A549 (cell line): ENCODE data around the gene CD58.

Experiments used
- CBX2 ChIP-seq: fragments of 200-600 bp; sonication (generic); IDR thresholded peaks from 2 replicates; pipeline ENCODE4 v1.6.1; 2016; ENCODE audit warnings: low read depth, mild to moderate bottlenecking, borderline replicate concordance
- CTCF ChIP-seq: fragments of >200 bp; sonication (Bioruptor Twin); formaldehyde crosslinking; IDR thresholded peaks from 3 replicates; pipeline ENCODE4 v1.5.1; 2016
- EHMT2 ChIP-seq: fragments of 200-600 bp; sonication (generic); IDR thresholded peaks from 2 replicates; pipeline ENCODE4 v1.6.1; 2016; ENCODE audit warnings: antibody characterized with exemption, low read depth, mild to moderate bottlenecking, moderate library complexity
- JUN ChIP-seq, 2 experiments: fragments of >200 bp; sonication (Bioruptor Twin); formaldehyde crosslinking; IDR thresholded peaks; 2 replicates in 1 of 2; 3 replicates in 1 of 2; pipeline ENCODE4 v1.6.1; 2016 to 2017
- POLR2A ChIP-seq: IDR thresholded peaks from 2 replicates; pipeline ENCODE4 v1.6.1; 2012; ENCODE audit warnings: mild to moderate bottlenecking, low read length
- TFCP2L1 ChIP-seq: fragments of 250-450 bp; sonication (Bioruptor Pico); IDR thresholded peaks from 2 replicates; pipeline ENCODE4 v1.5.0; 2021; ENCODE audit warnings: mild to moderate bottlenecking
- TF ChIP-seq, protein P1 (sequence below): fragments of 200-600 bp; sonication (generic); IDR thresholded peaks from 2 replicates; pipeline ENCODE4 v1.6.1; 2016; ENCODE audit warnings: antibody characterized with exemption, mild to moderate bottlenecking, moderate library complexity
- TF ChIP-seq, protein P2 (sequence below): fragments of 450-650 bp; IDR thresholded peaks from 2 replicates; pipeline ENCODE4 v1.6.1; 2014; ENCODE audit warnings: antibody characterized with exemption

DNA sequence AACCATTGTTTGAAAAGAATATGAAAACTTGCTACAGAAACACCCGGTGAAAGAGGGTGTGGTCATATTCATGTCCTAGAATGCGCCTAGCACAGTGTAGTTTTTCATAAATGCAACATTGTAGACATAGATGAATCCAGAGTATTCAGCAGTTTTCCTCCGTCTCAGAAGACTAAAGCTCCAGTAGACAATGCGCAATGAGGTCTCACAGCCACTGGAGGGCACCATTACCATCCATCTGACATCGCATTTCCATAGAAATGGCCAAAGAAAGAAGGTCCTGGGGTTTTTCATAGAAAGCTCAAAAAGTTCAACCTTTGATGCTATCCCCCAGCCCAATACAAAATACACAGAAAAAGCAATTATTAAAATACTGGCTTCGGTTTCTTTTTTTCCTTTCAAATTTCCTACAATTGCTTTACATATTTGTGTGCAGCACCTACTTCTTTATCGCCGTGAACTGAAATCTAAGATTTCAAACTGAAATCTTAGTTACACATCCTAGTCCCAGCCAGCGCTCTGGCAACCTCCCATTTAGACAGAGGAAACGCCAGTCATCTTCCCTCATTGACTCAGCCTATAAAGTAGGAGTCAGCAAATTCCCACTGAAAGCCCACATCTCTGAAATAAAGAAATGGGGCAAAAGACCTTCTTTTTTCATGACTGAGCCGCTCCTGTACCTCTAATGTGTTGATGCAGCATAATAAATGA, 3.9 kb upstream of the CD58 start:
- TF ChIP-seq, protein P1, sequence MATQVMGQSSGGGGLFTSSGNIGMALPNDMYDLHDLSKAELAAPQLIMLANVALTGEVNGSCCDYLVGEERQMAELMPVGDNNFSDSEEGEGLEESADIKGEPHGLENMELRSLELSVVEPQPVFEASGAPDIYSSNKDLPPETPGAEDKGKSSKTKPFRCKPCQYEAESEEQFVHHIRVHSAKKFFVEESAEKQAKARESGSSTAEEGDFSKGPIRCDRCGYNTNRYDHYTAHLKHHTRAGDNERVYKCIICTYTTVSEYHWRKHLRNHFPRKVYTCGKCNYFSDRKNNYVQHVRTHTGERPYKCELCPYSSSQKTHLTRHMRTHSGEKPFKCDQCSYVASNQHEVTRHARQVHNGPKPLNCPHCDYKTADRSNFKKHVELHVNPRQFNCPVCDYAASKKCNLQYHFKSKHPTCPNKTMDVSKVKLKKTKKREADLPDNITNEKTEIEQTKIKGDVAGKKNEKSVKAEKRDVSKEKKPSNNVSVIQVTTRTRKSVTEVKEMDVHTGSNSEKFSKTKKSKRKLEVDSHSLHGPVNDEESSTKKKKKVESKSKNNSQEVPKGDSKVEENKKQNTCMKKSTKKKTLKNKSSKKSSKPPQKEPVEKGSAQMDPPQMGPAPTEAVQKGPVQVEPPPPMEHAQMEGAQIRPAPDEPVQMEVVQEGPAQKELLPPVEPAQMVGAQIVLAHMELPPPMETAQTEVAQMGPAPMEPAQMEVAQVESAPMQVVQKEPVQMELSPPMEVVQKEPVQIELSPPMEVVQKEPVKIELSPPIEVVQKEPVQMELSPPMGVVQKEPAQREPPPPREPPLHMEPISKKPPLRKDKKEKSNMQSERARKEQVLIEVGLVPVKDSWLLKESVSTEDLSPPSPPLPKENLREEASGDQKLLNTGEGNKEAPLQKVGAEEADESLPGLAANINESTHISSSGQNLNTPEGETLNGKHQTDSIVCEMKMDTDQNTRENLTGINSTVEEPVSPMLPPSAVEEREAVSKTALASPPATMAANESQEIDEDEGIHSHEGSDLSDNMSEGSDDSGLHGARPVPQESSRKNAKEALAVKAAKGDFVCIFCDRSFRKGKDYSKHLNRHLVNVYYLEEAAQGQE: no peak
- TF ChIP-seq CBX2 (no peak), JUN (IDR thresholded peaks at IDR 0.05) (no peak), CTCF (peak; percentile 77), TFCP2L1 (CRISPR knock-in tag) (no peak), EHMT2 (no peak), POLR2A (no peak)
- TF ChIP-seq, protein P2, sequence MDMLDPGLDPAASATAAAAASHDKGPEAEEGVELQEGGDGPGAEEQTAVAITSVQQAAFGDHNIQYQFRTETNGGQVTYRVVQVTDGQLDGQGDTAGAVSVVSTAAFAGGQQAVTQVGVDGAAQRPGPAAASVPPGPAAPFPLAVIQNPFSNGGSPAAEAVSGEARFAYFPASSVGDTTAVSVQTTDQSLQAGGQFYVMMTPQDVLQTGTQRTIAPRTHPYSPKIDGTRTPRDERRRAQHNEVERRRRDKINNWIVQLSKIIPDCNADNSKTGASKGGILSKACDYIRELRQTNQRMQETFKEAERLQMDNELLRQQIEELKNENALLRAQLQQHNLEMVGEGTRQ: no peak
